Measurements from ENCODE around the gene ZNF185. TPM values are rescaled to one million over a fixed set of nuclear protein-coding genes. Genes with fewer than 3 reads are reported as not detected.
"Not testable (repeated sequence)": the region's sequence is repeated elsewhere in the genome, so short reads cannot be mapped to it uniquely, and the experiment has no call there.

ZNF185 gene
- total RNA-seq, 1 donor from 2014 or later, result 2.1 TPM

- Mint-ChIP-seq H3K36me3 (ENCODE audit: low read depth, unreplicated experiment) (no peaks in the 10 kb centered on the region), H3K9me3 (ENCODE audit: unreplicated experiment) (no peaks in the 10 kb centered on the region), H3K4me3 (ENCODE audit: unreplicated experiment) (no peak overlapping the region), H3K27me3 (ENCODE audit: unreplicated experiment) (peaks cover 2% of the 10 kb centered on the region), H3K27ac (ENCODE audit: unreplicated experiment) (no peak overlapping the region), H3K4me1 (ENCODE audit: unreplicated experiment) (peaks cover 3% of the 10 kb centered on the region)
- DNase-seq (ENCODE audit: low spot score), result no peak
- TF ChIP-seq CTCF (IDR thresholded peaks at IDR 0.05; ENCODE audit: unreplicated experiment), result no peak
Observed at GRCh38 chrX:152908486-152908885, 10.6 kb downstream of the ZNF185 start.

- H3K36me3 Mint-ChIP-seq (ENCODE audit: low read depth, unreplicated experiment); DNase-seq (ENCODE audit: low spot score); H3K27ac Mint-ChIP-seq (ENCODE audit: unreplicated experiment); H3K27me3 Mint-ChIP-seq (ENCODE audit: unreplicated experiment); H3K4me1 Mint-ChIP-seq (ENCODE audit: unreplicated experiment); H3K9me3 Mint-ChIP-seq (ENCODE audit: unreplicated experiment); H3K4me3 Mint-ChIP-seq (ENCODE audit: unreplicated experiment): not testable (repeated sequence)
Observed at GRCh38 chrX:152910018-152910417, 12.2 kb downstream of the ZNF185 start.

- Mint-ChIP-seq H3K36me3 (ENCODE audit: low read depth, unreplicated experiment) (no peaks in the 10 kb centered on the region), H3K27ac (ENCODE audit: unreplicated experiment) (no peak overlapping the region), H3K4me3 (ENCODE audit: unreplicated experiment) (no peak overlapping the region), H3K9me3 (ENCODE audit: unreplicated experiment) (no peaks in the 10 kb centered on the region), H3K4me1 (ENCODE audit: unreplicated experiment) (peaks cover 2% of the 10 kb centered on the region), H3K27me3 (ENCODE audit: unreplicated experiment) (peaks cover 4% of the 10 kb centered on the region)
- TF ChIP-seq CTCF (IDR thresholded peaks at IDR 0.05; ENCODE audit: unreplicated experiment), result no peak
- peak; percentile 22 for DNase-seq (ENCODE audit: low spot score)
Observed at GRCh38 chrX:152912106-152912505, 14.2 kb downstream of the ZNF185 start.

- Mint-ChIP-seq H3K36me3 (ENCODE audit: low read depth, unreplicated experiment) (no peaks in the 10 kb centered on the region), H3K4me1 (ENCODE audit: unreplicated experiment) (no peaks in the 10 kb centered on the region), H3K27ac (ENCODE audit: unreplicated experiment) (no peak overlapping the region), H3K4me3 (ENCODE audit: unreplicated experiment) (no peak overlapping the region), H3K27me3 (ENCODE audit: unreplicated experiment) (peaks cover 4% of the 10 kb centered on the region), H3K9me3 (ENCODE audit: unreplicated experiment) (no peaks in the 10 kb centered on the region)
- no peak for TF ChIP-seq CTCF (IDR thresholded peaks at IDR 0.05; ENCODE audit: unreplicated experiment)
- DNase-seq (ENCODE audit: low spot score), result no peak
Observed at GRCh38 chrX:152912641-152913040, 14.8 kb downstream of the ZNF185 start.

- DNase-seq (ENCODE audit: low spot score), result no peak
- H3K27ac Mint-ChIP-seq (ENCODE audit: unreplicated experiment), result no peak overlapping the region
- no peaks in the 10 kb centered on the region for H3K4me1 Mint-ChIP-seq (ENCODE audit: unreplicated experiment)
- no peak overlapping the region for H3K4me3 Mint-ChIP-seq (ENCODE audit: unreplicated experiment)
- no peak for TF ChIP-seq CTCF (IDR thresholded peaks at IDR 0.05; ENCODE audit: unreplicated experiment)
- no peaks in the 10 kb centered on the region for H3K9me3 Mint-ChIP-seq (ENCODE audit: unreplicated experiment)
- no peaks in the 10 kb centered on the region for H3K36me3 Mint-ChIP-seq (ENCODE audit: low read depth, unreplicated experiment)
- peaks cover 4% of the 10 kb centered on the region for H3K27me3 Mint-ChIP-seq (ENCODE audit: unreplicated experiment)
Observed at GRCh38 chrX:152913346-152913745, 15.5 kb downstream of the ZNF185 start.

GRCh38 chrX:152913910-152914309 is 16.0 kb downstream of the ZNF185 start:
- Mint-ChIP-seq H3K4me1 (ENCODE audit: unreplicated experiment) (no peaks in the 10 kb centered on the region), H3K27me3 (ENCODE audit: unreplicated experiment) (peaks cover 4% of the 10 kb centered on the region), H3K4me3 (ENCODE audit: unreplicated experiment) (no peak overlapping the region), H3K27ac (ENCODE audit: unreplicated experiment) (no peak overlapping the region), H3K36me3 (ENCODE audit: low read depth, unreplicated experiment) (no peaks in the 10 kb centered on the region), H3K9me3 (ENCODE audit: unreplicated experiment) (no peaks in the 10 kb centered on the region)
- no peak for DNase-seq (ENCODE audit: low spot score)
- TF ChIP-seq CTCF (IDR thresholded peaks at IDR 0.05; ENCODE audit: unreplicated experiment), result no peak

Measured in endothelial cell (in vitro differentiated cells).